GM18873 (cell line): Measurements from ENCODE around the gene PXN.

Experiments used
- ATAC-seq: cut with Tn5 transposase; IDR thresholded peaks from one replicate; pipeline ENCODE4 v1.9.1; 2021; ENCODE audit warnings: mild to moderate bottlenecking, moderate library complexity, moderate number of reproducible peaks; ENCODE audit not compliant: unreplicated experiment, low FRiP score

Gene PXN

DNA sequence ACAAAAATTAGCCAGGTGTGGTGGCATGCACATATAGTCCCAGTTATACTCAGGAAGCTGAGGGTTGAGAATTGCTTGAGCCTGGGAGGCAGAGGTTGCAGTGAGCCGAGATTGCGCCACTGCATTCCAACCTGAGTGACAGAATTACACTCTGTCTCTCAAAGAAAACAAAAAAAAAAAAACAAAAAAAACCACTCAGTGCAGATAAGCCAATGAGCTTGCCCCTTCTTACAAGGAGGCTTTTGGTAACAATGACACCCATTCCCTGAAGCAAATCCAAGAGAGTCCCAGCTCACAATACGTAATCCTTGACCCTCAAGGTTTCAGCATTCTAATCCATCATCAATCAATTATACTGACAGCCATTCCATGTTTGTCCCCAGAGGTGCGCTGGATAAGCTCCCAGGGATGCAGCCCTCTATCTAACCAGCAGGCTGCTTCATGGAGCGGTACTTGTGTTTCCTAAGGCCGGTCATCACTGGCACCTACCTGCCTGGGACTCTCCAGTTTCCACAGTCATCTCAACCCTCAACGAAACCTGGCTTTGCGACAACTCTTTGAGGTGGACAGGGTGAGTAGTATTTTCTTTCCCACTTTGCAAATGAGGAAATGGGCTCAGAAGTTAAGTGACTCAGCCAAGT lies 83.4 kb downstream of the PXN start:
- ATAC-seq = no peak

DNA sequence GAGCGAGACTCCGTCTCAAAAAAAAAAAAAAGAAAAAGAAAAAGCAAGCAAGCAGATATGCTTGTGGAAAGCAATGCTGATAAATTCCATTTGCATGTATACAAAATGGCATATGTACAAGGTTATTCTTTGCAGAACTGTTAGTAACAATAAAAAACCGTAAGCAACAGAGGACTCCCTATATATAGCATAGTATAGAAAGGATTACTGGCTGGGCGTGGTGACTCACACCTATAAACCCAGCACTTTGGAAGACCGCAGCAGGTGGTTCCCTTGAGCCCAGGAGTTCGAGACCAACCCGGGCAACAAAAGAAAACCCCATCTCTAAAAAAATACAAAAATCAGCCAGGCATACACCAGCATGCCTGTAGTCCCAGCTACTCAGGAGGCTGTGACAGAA lies 84.6 kb downstream of the PXN start:
- no peak for ATAC-seq

DNA sequence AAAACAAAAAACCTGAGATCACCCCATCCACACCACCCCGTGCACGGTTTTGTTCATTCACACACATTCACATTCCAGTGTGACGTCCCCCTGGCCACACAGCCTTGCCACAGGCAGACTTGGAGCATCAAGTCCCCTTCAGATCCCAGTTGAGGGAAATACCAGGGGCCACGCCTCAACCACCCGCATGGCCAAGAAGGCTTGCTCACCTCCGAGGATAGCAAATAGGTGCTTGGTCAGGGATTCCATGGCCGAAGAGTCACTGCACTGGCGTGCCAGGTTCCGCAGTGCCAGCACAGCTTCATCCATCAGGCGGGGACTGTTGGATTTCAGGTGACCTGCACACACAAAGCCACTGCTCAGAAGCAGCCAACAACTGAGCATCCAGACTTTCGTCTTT lies 90.0 kb downstream of the PXN start:
- ATAC-seq = no peak

DNA sequence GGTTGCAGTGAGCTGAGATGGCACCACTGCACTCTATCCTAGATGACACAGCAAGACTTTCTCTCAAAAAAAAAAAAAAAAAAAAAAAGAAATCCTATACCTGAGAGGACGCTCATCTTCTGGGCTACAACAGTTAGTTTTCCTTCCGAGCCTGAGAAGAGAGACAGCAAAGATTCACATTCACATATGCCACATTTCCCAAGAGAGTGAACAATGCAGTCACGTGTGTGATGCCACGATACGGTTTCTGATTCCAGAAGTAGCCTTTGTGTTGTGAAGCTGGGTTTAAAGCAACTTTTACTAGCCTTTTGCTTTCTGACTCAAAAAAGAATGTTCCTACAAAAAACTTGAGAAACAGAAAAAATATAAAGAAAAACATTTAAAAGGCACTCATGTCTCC lies 90.5 kb downstream of the PXN start:
- ATAC-seq = no peak

DNA sequence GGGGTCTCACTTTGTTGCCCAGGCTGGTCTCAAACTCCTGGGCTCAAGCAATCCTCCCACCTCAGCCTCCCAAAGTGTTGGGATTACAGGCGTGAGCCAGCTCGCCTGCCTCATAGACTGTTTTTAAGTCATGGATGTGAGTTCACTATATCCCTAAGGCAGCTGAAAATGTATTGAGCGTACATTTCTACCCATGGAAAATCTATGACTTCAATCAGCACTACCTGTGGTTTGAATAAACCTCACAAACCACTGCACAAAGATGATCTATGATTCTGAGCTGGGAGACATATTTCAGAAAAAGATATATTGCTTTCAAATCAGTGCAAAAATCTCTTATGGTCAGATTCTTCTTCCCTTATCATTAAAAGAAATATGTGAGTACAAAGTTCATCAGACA lies 93.5 kb downstream of the PXN start:
- ATAC-seq = no peak

DNA sequence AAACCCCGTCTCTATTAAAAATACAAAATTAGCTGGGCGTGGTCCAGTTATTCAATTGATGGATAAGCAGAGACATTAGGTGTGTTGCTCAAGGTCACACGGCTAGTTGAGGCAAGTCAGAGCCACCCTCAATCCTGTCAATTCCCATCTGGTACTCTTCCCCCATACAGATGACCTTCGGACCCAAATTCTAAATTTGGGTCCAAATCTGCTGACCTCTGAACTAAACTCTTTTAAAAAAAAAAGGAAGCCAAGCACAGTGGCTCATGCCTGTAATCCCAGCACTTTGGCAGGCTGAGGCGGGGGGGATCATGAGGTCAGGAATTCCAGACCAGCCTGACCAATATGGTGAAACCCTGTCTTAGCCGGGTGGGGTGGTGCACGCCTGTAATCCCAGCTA lies 94.9 kb downstream of the PXN start:
- no peak for ATAC-seq

DNA sequence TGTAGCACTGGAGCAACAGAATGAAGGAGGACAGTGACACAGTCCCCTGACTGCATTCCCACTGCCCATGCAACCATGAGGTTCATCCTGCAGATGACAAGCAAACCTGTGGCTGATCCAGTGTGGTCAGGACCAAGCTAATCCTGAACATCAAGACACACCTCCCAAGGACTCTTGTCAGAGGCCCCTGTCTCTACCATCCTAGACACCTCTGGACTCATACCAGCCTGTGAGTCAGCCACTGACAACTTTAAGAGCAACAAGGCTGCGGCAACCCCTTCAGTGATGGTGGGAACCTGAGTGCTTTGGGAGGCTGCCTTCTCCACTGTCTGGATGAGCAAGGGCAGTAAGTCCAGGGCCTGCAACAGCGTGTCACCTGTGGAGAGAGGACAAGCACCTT lies 95.6 kb downstream of the PXN start:
- no peak for ATAC-seq

DNA sequence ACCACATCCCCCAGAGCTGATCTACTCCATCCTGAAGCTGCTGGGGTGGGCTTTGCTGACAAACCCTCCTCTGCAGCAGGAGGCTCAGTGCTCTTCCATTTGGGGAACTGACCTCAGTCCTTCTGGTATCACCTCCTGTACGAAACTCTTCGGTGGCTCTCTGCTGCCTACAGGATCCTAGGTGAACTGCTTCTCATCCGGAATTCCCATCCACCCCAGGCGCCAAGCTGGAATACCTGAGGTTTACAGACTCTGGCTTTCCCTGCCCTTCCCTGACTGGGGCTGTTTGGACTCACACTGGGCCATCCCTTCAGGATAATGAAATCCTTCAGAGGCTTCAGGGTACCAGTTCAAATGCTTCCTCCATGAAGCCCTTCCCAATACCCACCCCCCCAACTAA lies 97.2 kb downstream of the PXN start:
- ATAC-seq = no peak

DNA sequence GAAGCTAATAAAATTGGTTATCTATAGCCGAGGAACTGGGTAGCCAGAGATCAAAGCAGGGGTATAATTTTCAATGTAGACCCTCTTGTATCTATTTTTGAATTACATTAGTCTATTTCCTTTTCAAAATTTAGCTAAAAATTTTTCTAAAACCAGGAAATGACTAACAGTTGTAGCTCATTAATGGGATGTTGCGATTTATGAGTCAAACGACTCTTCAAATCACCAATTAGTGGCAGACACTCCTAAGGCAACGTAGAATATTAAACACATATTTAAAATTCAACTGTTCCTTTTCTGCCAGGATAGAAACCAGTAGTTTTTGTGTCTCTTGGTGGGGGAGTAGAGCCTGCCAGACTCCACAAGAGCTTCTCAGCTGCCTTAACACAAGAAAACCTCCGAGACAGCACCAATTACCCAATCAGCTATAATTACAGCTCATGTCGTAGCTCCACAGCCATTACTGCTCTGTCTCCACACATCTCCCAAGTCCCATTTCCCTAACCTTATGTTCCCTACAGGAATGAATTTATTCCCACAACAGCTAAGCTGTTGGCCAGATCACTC lies 97.9 kb downstream of the PXN start:
- no peak for ATAC-seq

DNA sequence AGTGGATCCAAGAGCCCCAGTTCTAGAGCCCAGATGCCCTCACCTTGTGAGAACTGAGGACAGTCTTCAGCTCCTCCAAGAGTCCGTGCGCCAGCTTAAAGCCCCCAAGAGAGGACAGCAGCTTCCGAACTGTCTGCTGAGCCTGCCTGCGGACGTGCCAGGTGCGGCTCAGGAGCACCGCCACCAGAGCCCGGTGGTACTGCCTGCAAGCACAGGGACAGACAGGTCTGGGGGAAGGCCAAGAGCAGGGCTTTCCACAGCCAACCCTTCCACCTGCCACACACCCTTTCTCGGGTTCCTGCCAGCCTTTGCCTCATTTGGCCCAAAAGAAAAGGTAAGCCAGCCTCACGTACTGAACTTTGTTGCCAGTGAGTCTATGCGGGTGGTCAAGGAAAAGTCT lies 101.2 kb downstream of the PXN start:
- ATAC-seq = no peak

DNA sequence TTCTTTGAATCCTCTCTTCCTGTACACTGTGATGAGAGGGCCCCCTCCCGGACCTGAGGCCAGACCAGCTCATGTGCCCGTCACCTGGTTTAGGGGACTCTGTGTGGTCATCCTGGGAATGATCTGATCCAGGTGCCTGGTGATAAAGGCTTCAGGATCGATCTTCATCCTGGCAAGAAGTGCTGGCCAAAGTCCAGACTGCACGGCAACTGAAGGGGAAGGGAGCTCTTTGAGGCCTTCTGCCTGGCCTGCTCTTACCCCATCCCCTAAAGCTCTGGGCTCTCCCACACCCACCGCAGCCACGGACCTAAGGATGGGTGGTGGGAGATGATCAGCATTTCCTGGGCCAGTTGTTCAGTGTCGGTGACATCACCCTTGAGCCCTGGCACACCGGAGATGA lies 102.8 kb downstream of the PXN start:
- ATAC-seq = no peak

DNA sequence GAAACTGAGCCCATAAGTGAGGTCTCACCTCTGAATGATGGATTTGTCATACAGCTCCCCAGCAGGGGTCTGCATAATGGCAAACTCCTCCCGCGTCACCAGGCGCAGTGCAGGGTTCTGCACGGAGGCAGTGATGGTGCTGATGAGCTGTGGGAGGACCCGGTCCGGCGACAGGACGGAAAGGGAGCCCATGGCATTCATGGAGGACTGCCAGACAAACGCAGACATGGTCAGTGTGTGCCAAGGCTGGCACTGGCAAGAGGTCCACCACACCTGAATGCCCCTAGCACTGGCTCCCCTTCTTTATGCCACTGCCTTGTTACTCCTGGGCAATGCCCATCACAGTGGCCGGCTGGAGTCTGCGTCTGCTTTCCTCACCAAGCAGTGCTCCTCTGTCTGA lies 103.7 kb downstream of the PXN start:
- no peak for ATAC-seq
